NCI-H82 (cell line): ENCODE data around the gene MAGEA6.
"Not testable (repeated sequence)": the region's sequence is repeated elsewhere in the genome, so short reads cannot be mapped to it uniquely, and the experiment has no call there.

Source experiments
- DNase-seq: peaks from one replicate; lab custom pipeline; 2025; lab: John Stamatoyannopoulos, UW

MAGEA6 gene, protein sequence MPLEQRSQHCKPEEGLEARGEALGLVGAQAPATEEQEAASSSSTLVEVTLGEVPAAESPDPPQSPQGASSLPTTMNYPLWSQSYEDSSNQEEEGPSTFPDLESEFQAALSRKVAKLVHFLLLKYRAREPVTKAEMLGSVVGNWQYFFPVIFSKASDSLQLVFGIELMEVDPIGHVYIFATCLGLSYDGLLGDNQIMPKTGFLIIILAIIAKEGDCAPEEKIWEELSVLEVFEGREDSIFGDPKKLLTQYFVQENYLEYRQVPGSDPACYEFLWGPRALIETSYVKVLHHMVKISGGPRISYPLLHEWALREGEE

GRCh38 chrX:152769549-152770289 lies at the start of gene MAGEA6:
TSS of gene MAGEA6 (minus strand) at chrX:152769689. CDS start at chrX:152767650, 2,039 bp downstream.
- DNase-seq, result not testable (repeated sequence)

GRCh38 chrX:152819266-152819665 lies 49.8 kb upstream of the MAGEA6 start:
- DNase-seq, result no peak

GRCh38 chrX:152818356-152818755 lies 48.9 kb upstream of the MAGEA6 start:
- no peak for DNase-seq

GRCh38 chrX:152817078-152817764 lies 47.7 kb upstream of the MAGEA6 start:
- peak; percentile 31 for DNase-seq

GRCh38 chrX:152814048-152814447 lies 44.6 kb upstream of the MAGEA6 start:
- DNase-seq, result no peak

DNA sequence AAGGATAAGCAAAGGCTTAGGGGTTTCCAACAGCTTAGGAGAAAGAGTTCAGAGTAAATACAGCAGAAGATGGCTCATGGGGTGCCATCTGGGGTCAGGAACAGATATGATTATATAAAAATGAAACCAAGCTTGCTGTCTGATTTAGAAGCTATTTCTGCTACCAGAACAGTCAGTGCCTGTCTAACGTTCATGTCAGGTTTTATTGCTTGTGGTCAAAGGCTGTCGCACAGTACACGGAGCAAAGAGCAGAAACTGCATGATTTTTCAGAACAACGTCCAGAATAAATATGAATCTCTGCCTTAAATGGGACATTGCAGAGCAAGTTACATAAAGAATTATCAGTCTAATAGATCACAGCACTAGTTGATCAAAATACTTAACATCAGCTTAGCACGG lies 43.7 kb upstream of the MAGEA6 start:
- no peak for DNase-seq

- peak; percentile 16 for DNase-seq
Measured at GRCh38 chrX:152810403-152810802, 40.9 kb upstream of the MAGEA6 start.

- DNase-seq, result no peak
Measured at GRCh38 chrX:152806035-152806434, 36.5 kb upstream of the MAGEA6 start.

- no peak for DNase-seq
Measured at GRCh38 chrX:152798945-152799344, 29.5 kb upstream of the MAGEA6 start.

DNA sequence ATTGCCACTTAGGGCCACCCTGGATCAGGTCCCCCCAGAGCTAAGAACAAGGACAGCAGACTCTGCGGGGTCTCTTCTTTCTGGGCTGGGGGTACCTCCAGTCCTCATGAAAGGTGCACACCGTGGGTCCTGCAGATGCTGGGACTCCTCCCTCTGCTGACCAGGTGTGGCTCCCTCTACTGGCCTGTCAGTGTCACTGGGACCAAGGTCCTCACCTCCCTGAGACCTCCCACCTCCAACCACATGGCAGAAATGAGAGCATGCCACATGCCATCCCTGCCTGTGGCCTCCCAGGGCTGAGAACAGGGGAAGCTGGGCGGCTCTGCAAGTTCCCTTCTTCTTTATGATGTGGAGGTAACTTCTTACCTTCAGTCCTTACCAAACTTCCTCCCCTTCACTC lies 17.6 kb upstream of the MAGEA6 start:
- DNase-seq, result not testable (repeated sequence)

GRCh38 chrX:152766562-152766961 lies 2.9 kb downstream of the MAGEA6 start:
- DNase-seq, result not testable (repeated sequence)

GRCh38 chrX:152761582-152761981 lies 7.9 kb downstream of the MAGEA6 start:
- not testable (repeated sequence) for DNase-seq

DNA sequence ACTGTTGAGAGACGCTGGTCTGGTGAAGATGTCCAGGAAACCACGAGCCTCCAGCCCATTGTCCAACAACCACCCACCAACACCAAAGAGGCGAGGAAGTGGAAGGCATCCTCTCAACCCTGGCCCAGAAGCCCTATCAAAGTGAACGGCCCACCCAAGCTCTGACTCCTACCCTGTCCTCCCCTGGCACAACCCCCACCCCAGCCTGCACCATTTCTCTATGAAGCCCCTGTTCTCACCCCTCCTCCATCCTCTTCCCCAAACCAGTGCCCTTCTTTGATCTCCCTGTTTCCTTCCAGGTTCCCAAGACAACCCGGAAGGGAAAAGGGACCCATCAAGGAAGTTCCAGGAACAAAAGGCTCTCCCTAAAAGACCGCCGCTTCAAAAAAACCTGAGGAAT lies 9.9 kb downstream of the MAGEA6 start:
- not testable (repeated sequence) for DNase-seq

DNA sequence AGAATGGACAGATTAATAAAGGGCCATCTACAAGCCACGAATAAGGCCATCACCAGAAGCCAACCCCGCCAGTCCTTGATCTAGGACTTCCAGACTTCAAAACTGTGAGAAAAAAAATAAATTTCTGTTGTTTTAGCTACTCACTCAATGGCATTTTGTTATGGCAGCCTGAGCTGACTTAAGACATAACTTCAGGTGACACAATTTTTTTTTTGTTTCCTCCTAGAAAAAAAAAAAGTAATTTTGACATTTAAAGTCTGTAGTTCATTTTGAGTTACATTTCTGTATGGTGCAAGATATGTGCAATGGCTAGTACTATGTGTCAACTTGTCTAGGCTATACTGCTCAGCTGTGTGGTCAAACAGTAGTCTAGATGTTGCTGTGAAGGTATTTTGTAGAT lies 10.6 kb downstream of the MAGEA6 start, which contains the start of gene CSAG3:
TSS of gene CSAG3 (plus strand) at position 301 of the 400 bp plus-strand sequence.
- DNase-seq, result not testable (repeated sequence)

DNA sequence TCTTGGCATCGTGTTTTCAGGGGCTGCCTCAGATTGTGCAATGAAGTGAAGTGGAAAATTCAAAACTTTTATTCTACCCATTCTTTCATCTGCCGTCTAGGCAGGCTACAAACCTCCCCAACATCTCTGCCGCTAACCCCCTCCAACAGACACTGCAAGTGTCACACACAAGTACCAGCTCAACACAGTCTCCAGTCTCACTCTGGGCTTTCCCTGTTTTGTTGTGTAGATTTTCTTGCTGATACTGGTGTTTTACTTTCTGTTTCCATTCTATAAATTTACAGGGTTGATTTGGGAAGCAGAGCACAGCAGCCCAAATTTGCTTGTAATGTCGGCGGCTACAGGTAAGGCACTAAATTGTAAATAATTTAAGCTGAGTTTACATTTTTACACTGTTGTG lies 14.6 kb downstream of the MAGEA6 start:
- DNase-seq, result not testable (repeated sequence)

GRCh38 chrX:152753686-152754650 lies 15.5 kb downstream of the MAGEA6 start, which contains the start of gene MAGEA2:
TSS of gene MAGEA2 (minus strand) at chrX:152753842. CDS start at chrX:152751363, 2,479 bp downstream.
- not testable (repeated sequence) for DNase-seq

- no peak for DNase-seq
Measured at GRCh38 chrX:152738560-152738959, 30.9 kb downstream of the MAGEA6 start.

DNA sequence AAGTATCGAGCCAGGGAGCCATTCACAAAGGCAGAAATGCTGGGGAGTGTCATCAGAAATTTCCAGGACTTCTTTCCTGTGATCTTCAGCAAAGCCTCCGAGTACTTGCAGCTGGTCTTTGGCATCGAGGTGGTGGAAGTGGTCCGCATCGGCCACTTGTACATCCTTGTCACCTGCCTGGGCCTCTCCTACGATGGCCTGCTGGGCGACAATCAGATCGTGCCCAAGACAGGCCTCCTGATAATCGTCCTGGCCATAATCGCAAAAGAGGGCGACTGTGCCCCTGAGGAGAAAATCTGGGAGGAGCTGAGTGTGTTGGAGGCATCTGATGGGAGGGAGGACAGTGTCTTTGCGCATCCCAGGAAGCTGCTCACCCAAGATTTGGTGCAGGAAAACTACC lies 33.0 kb downstream of the MAGEA6 start:
- not testable (repeated sequence) for DNase-seq

GRCh38 chrX:152735860-152736511 lies 33.5 kb downstream of the MAGEA6 start:
- no peak for DNase-seq

- DNase-seq, result no peak
Measured at GRCh38 chrX:152735101-152735500, 34.4 kb downstream of the MAGEA6 start.
